Activated CD8-positive, alpha-beta memory T cell treated with anti-CD3 and anti-CD28 coated beads for 24 hours (primary cell): ENCODE results near the gene CT45A5.
"Not testable (repeated sequence)": the region's sequence is repeated elsewhere in the genome, so short reads cannot be mapped to it uniquely, and the experiment has no call there.

Experiments used
- DNase-seq: peaks from one replicate; pipeline ENCODE4 v3.0.0-alpha.2; 2020

The CT45A5 gene, protein sequence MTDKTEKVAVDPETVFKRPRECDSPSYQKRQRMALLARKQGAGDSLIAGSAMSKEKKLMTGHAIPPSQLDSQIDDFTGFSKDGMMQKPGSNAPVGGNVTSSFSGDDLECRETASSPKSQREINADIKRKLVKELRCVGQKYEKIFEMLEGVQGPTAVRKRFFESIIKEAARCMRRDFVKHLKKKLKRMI

DNA sequence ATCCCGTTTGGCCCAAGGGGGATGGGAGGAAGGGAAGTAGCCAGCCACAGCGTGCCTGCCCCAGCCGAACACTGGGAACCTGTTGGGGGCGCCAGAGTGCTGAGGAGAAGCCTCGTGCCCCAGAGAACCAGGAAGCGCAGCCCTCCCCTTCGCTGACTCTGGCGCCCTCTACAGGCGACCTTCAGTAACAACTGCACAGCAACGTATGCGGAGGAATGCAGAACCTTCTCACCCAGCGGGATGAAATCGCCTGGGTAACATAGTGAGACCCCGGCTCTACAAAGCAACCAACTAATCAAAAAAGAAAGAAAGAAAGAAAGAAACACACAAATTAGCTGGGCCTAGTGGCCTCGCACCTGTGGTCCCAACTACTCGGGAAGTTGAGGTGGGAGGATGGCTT, at the start of gene CT45A5:
CT45A5 (minus strand) TSS at position 101 of the 400 bp plus-strand sequence. CDS start 3,774 bp downstream, outside the sequence.
- DNase-seq = not testable (repeated sequence)

DNA sequence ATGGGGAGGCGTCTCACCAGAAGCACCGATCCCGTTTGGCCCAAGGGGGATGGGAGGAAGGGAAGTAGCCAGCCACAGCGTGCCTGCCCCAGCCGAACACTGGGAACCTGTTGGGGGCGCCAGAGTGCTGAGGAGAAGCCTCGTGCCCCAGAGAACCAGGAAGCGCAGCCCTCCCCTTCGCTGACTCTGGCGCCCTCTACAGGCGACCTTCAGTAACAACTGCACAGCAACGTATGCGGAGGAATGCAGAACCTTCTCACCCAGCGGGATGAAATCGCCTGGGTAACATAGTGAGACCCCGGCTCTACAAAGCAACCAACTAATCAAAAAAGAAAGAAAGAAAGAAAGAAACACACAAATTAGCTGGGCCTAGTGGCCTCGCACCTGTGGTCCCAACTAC, 34.6 kb upstream of the CT45A5 start, which contains the start of gene CT45A2:
CT45A2 (minus strand) TSS at position 101 of the 400 bp plus-strand sequence. CDS start 3,747 bp downstream, outside the sequence.
- DNase-seq = not testable (repeated sequence)

DNA sequence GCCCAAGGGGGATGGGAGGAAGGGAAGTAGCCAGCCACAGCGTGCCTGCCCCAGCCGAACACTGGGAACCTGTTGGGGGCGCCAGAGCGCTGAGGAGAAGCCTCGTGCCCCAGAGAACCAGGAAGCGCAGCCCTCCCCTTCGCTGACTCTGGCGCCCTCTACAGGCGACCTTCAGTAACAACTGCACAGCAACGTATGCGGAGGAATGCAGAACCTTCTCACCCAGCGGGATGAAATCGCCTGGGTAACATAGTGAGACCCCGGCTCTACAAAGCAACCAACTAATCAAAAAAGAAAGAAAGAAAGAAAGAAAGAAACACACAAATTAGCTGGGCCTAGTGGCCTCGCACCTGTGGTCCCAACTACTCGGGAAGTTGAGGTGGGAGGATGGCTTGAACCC, 17.4 kb upstream of the CT45A5 start, which contains the start of gene CT45A6:
CT45A6 (minus strand) TSS at position 101 of the 400 bp plus-strand sequence. CDS start 3,794 bp downstream, outside the sequence.
- DNase-seq = not testable (repeated sequence)

DNA sequence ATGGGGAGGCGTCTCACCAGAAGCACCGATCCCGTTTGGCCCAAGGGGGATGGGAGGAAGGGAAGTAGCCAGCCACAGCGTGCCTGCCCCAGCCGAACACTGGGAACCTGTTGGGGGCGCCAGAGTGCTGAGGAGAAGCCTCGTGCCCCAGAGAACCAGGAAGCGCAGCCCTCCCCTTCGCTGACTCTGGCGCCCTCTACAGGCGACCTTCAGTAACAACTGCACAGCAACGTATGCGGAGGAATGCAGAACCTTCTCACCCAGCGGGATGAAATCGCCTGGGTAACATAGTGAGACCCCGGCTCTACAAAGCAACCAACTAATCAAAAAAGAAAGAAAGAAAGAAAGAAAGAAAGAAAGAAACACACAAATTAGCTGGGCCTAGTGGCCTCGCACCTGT, 17.2 kb downstream of the CT45A5 start, which contains the start of gene CT45A3:
CT45A3 (minus strand) TSS at position 101 of the 400 bp plus-strand sequence. CDS start 3,747 bp downstream, outside the sequence.
- DNase-seq = not testable (repeated sequence)

DNA sequence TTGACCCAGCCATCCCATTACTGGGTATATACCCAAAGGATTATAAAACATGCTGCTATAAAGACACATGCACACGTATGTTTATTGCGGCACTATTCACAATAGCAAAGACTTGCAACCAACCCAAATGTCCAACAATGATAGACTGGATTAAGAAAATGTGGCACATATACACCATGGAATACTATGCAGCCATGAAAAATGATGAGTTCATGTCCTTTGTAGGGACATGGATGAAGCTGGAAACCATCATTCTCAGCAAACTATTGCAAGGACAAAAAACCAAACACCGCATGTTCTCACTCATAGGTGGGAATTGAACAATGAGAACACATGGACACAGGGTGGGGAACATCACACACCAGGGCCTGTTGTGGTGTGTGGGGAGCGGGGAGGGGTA, 40.6 kb downstream of the CT45A5 start:
- not testable (repeated sequence) for DNase-seq

DNA sequence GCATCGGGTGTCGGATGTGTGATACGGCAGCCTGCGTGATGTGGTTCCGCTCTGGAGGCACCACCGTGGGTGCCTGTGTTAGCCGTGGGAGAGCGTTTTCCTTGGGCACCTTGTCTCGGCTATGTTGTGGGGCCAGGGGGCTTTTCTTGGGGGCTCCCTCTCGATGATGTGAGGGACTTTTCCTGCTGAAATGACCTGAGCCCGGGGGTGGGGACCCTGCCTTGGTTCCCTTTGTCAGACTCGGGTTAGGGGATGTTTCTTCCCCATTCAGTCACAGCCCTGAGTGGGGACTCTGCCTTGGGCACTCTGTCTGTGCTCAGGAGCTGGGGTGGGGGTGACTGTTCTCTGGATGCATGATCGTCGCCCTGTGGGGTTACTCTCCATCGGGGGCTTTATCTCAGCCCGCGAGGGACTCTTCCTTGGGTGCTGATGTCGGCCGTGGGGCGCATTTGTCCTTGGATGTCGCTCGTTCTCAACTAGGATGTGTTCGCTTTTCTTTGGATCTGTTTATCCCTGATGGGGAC, 44.0 kb downstream of the CT45A5 start:
- DNase-seq = no peak

DNA sequence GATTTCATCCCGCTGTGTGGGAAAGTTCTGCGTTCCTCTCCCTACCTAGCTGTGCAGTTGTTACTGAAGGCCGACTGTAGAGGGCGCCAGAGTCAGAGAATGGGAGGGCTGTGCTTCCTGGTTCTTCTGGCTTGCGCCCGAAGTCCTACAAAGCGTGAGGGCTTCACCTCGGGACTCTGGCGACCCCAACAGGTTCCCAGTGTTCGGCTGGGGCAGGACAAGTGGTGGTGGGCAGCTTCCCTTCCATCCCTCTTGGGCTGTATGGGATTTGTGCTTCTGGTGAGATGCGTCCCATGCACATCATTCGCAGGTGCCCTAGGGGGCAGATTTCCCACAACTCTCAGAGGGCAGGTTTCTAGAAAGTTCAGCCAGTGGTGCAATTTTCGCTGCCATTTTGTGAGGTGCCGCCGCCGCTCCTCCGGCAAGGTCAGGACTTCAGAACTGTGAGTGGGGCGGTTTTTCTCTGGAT, 44.6 kb downstream of the CT45A5 start:
- peak; percentile 71 for DNase-seq

DNA sequence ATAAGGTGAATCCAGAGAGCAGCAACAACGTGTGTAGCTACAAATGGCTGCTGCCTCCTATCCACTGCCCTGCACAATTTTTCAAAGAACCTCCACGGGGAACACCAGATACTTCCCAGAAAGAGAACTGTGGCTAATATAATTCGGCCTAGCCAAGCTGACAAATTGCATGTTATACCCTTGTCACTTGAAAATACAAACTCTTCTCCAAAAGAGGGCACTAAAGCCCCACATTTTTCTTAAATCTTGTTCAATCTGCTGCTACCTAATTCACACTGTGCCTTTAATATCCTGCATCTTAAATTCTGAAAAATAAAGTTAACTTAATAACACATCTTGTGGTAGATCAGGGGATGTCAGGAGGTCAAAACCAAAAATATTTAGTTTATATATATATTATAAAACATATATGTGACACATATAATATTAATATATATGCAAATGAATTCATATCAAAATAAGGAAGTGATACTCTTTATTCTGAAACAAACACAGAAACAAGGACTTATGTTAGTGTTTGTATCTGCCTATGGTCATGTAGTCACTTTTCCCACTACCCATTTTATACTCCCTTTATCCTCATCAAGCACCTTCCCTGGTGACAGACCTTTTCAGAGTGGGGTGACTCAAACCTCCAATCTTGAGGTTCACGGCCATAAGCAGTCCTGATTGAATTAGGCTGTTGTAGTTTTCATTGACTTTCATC, 47.8 kb downstream of the CT45A5 start:
- no peak for DNase-seq

DNA sequence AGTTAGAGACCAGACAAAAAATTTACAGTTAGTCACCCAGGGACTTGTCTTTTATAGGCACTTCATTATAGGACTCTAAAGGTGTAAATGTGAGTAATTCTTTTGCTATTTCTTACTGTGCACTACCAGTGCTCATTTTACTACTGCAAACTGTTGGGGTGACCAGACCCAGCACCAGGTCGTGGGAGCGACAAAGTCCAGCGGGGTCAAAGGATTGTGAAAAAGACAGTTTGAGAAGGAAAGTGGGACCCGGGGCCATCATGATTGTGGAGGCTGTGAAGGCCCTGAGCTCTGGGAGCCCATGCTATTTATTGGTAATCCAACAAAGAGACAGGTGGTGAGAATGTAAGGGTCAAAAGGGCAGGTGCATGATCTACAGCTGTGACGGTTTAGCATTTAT, 50.6 kb downstream of the CT45A5 start:
- not testable (repeated sequence) for DNase-seq
